Karpas-422 (cell line): ENCODE data around the gene CDCA8. TPM values are rescaled to one million over a fixed set of nuclear protein-coding genes. Genes with fewer than 3 reads are reported as not detected.
"Not testable (repeated sequence)": the region's sequence is repeated elsewhere in the genome, so short reads cannot be mapped to it uniquely, and the experiment has no call there.

Source experiments
- DNase-seq: peaks from one replicate; pipeline ENCODE4 v3.0.0-alpha.2; 2015
- H2AFZ ChIP-seq: fragments of 200-600 bp; sonication (generic); 2 replicates; pipeline ENCODE4 v1.6.1; 2014; ENCODE audit warnings: antibody characterized with exemption, low read length, mixed read lengths
- H3K27ac ChIP-seq: fragments of 200-600 bp; sonication (generic); 2 replicates; pipeline ENCODE4 v1.5.1; 2014; ENCODE audit warnings: mild to moderate bottlenecking, low read length, moderate library complexity
- H3K27me3 ChIP-seq: fragments of 200-600 bp; sonication (generic); 2 replicates; pipeline ENCODE4 v1.6.1; 2014; ENCODE audit warnings: low read length, mixed read lengths
- H3K36me3 ChIP-seq: fragments of 200-600 bp; sonication (generic); 2 replicates; pipeline ENCODE4 v1.6.1; 2014; ENCODE audit warnings: low read length, mixed read lengths; ENCODE audit not compliant: insufficient read depth
- H3K4me1 ChIP-seq: fragments of 200-600 bp; sonication (generic); 2 replicates; pipeline ENCODE4 v1.6.1; 2014; ENCODE audit warnings: mild to moderate bottlenecking, low read length, mixed read lengths
- H3K4me2 ChIP-seq: fragments of 200-600 bp; sonication (generic); 2 replicates; pipeline ENCODE4 v1.6.1; 2014; ENCODE audit warnings: low read length, low read depth, mild to moderate bottlenecking; ENCODE audit not compliant: poor library complexity, severe bottlenecking
- H3K4me3 ChIP-seq: fragments of 200-600 bp; sonication (generic); 2 replicates; pipeline ENCODE4 v1.5.1; 2014; ENCODE audit warnings: mild to moderate bottlenecking, antibody characterized with exemption, low read length, mixed read lengths
- H3K79me2 ChIP-seq: fragments of 200-600 bp; sonication (generic); 2 replicates; pipeline ENCODE4 v1.6.1; 2014; ENCODE audit warnings: mild to moderate bottlenecking, low read length, mixed read lengths
- H3K9ac ChIP-seq: fragments of 200-600 bp; sonication (generic); 2 replicates; pipeline ENCODE4 v1.6.0; 2014; ENCODE audit warnings: low read length
- H3K9me2 ChIP-seq: fragments of 200-600 bp; sonication (generic), shearing (Covaris generic); replicated peaks from 2 replicates; pipeline ENCODE4 v1.6.0; 2014; ENCODE audit warnings: mild to moderate bottlenecking, low read length, moderate library complexity; ENCODE audit not compliant: insufficient read depth
- H3K9me3 ChIP-seq: fragments of 300-700, 200-600 bp; sonication (generic); 2 replicates; pipeline ENCODE4 v1.6.1; 2014; ENCODE audit warnings: low read length, mixed read lengths
- H4K20me1 ChIP-seq: fragments of 200-600 bp; sonication (generic); 2 replicates; pipeline ENCODE4 v1.6.1; 2014; ENCODE audit warnings: mild to moderate bottlenecking, antibody characterized with exemption, low read length, low read depth; ENCODE audit not compliant: insufficient read depth
- total RNA-seq: library from RNA; depleted of rRNA; stranded (reverse); fragments of >200 nt; shearing (Covaris generic); gene quantifications from 2 replicates; pipeline ENCODE4 v1.2.3, GENCODE V29; 2014; ENCODE audit warnings: low replicate concordance

Gene CDCA8
- total RNA-seq, 1 experiment from 2014 or later, result 33.1 TPM

- not testable (repeated sequence) for H3K4me3 ChIP-seq, H3K27me3 ChIP-seq, H3K79me2 ChIP-seq, H3K9ac ChIP-seq, H2AFZ ChIP-seq, H3K9me2 ChIP-seq, H3K27ac ChIP-seq, H3K4me2 ChIP-seq, H4K20me1 ChIP-seq, H3K36me3 ChIP-seq, H3K9me3 ChIP-seq, DNase-seq, H3K4me1 ChIP-seq
Measured at GRCh38 chr1:37738619-37739018, 46.3 kb downstream of the CDCA8 start.

- Histone ChIP-seq H3K79me2 (no peaks in the 10 kb centered on the region), H3K27ac (no peak overlapping the region), H3K36me3 (no peaks in the 10 kb centered on the region), H2AFZ (no peak overlapping the region), H4K20me1 (no peaks in the 10 kb centered on the region), H3K9me2 (no peaks in the 10 kb centered on the region), H3K9me3 (no peaks in the 10 kb centered on the region), H3K4me2 (no peak overlapping the region), H3K9ac (no peak overlapping the region), H3K4me3 (no peak overlapping the region), H3K4me1 (no peaks in the 10 kb centered on the region), H3K27me3 (0 out of 2 replicates have a peak, but pooled peaks cover 4% of the 10 kb centered on the region)
- DNase-seq, result no peak
Measured at GRCh38 chr1:37739222-37739621, 46.9 kb downstream of the CDCA8 start.

- H3K4me2 ChIP-seq, result no peak overlapping the region
- no peak overlapping the region for H3K9ac ChIP-seq
Measured at GRCh38 chr1:37741130-37741529, 48.8 kb downstream of the CDCA8 start.

GRCh38 chr1:37741662-37742061, 49.3 kb downstream of the CDCA8 start:
- Histone ChIP-seq H3K4me3 (no peak overlapping the region), H3K4me2 (no peak overlapping the region), H2AFZ (no peak overlapping the region), H3K9me3 (no peaks in the 10 kb centered on the region), H3K9me2 (no peaks in the 10 kb centered on the region), H3K27ac (no peak overlapping the region), H3K27me3 (0 out of 2 replicates have a peak, but pooled peaks cover 4% of the 10 kb centered on the region), H3K4me1 (no peaks in the 10 kb centered on the region), H3K79me2 (no peaks in the 10 kb centered on the region), H3K36me3 (no peaks in the 10 kb centered on the region), H3K9ac (no peak overlapping the region), H4K20me1 (no peaks in the 10 kb centered on the region)
- no peak for DNase-seq

More at GRCh38 chr1:37741130-37741529, 48.8 kb downstream of the CDCA8 start:
- Histone ChIP-seq H3K4me3 (no peak overlapping the region), H3K36me3 (no peaks in the 10 kb centered on the region), H4K20me1 (no peaks in the 10 kb centered on the region), H3K4me1 (no peaks in the 10 kb centered on the region), H3K9me2 (no peaks in the 10 kb centered on the region), H2AFZ (no peak overlapping the region), H3K27me3 (0 out of 2 replicates have a peak, but pooled peaks cover 4% of the 10 kb centered on the region), H3K79me2 (no peaks in the 10 kb centered on the region), H3K9me3 (no peaks in the 10 kb centered on the region), H3K27ac (no peak overlapping the region)
- DNase-seq, result no peak

GRCh38 chr1:37746806-37747205, 54.5 kb downstream of the CDCA8 start:
- no peaks in the 10 kb centered on the region for H3K9me3 ChIP-seq
- no peak overlapping the region for H2AFZ ChIP-seq
- DNase-seq, result no peak
- no peaks in the 10 kb centered on the region for H4K20me1 ChIP-seq
- no peaks in the 10 kb centered on the region for H3K79me2 ChIP-seq
- H3K27me3 ChIP-seq, result 0 out of 2 replicates have a peak, but pooled peaks cover 4% of the 10 kb centered on the region
- H3K9me2 ChIP-seq, result no peaks in the 10 kb centered on the region
- no peak overlapping the region for H3K27ac ChIP-seq
- no peaks in the 10 kb centered on the region for H3K36me3 ChIP-seq
- H3K4me3 ChIP-seq, result no peak overlapping the region
- no peaks in the 10 kb centered on the region for H3K4me1 ChIP-seq
- no peak overlapping the region for H3K4me2 ChIP-seq
- H3K9ac ChIP-seq, result no peak overlapping the region

- Histone ChIP-seq H4K20me1 (no peaks in the 10 kb centered on the region), H3K9me3 (no peaks in the 10 kb centered on the region), H3K9ac (no peak overlapping the region), H3K4me2 (no peak overlapping the region), H3K36me3 (no peaks in the 10 kb centered on the region), H3K27me3 (no peaks in the 10 kb centered on the region), H3K4me1 (no peaks in the 10 kb centered on the region), H3K79me2 (no peaks in the 10 kb centered on the region), H3K4me3 (no peak overlapping the region), H3K9me2 (no peaks in the 10 kb centered on the region), H3K27ac (no peak overlapping the region), H2AFZ (no peak overlapping the region)
- DNase-seq, result no peak
Measured at GRCh38 chr1:37748565-37748964, 56.2 kb downstream of the CDCA8 start.

- no peaks in the 10 kb centered on the region for H3K27me3 ChIP-seq
- H3K9ac ChIP-seq, result no peak overlapping the region
- DNase-seq, result no peak
- no peak overlapping the region for H2AFZ ChIP-seq
- H4K20me1 ChIP-seq, result no peaks in the 10 kb centered on the region
- no peak overlapping the region for H3K4me2 ChIP-seq
- no peaks in the 10 kb centered on the region for H3K4me1 ChIP-seq
- H3K36me3 ChIP-seq, result no peaks in the 10 kb centered on the region
- H3K79me2 ChIP-seq, result no peaks in the 10 kb centered on the region
- H3K4me3 ChIP-seq, result no peak overlapping the region
- H3K9me2 ChIP-seq, result no peaks in the 10 kb centered on the region
- no peak overlapping the region for H3K27ac ChIP-seq
- H3K9me3 ChIP-seq, result no peaks in the 10 kb centered on the region
Measured at GRCh38 chr1:37752213-37752582, 59.9 kb downstream of the CDCA8 start.

GRCh38 chr1:37752583-37753471, 60.5 kb downstream of the CDCA8 start:
- H3K36me3 ChIP-seq, result no peaks in the 10 kb centered on the region
- H3K9me3 ChIP-seq, result no peaks in the 10 kb centered on the region
- H3K27ac ChIP-seq, result no peak overlapping the region
- no peak overlapping the region for H3K4me2 ChIP-seq
- no peaks in the 10 kb centered on the region for H3K79me2 ChIP-seq
- no peaks in the 10 kb centered on the region for H3K27me3 ChIP-seq
- no peaks in the 10 kb centered on the region for H3K4me1 ChIP-seq
- H3K9ac ChIP-seq, result no peak overlapping the region
- H2AFZ ChIP-seq, result no peak overlapping the region
- no peaks in the 10 kb centered on the region for H4K20me1 ChIP-seq
- no peak overlapping the region for H3K4me3 ChIP-seq
- H3K9me2 ChIP-seq, result no peaks in the 10 kb centered on the region
- no peak for DNase-seq
